ENCODE measurements around the gene CAVIN1.
"Not testable (repeated sequence)": the region's sequence is repeated elsewhere in the genome, so short reads cannot be mapped to it uniquely, and the experiment has no call there.

GRCh38 chr17:42368797-42369561, 54.1 kb downstream of the CAVIN1 start:
- not testable (repeated sequence) for TF ChIP-seq EZH2phosphoT487 (IDR thresholded peaks at IDR 0.05; ENCODE audit: insufficient read depth, low read depth); EZH2 (IDR thresholded peaks at IDR 0.05; ENCODE audit: insufficient read depth, poor library complexity, severe bottlenecking)
